Esophagus squamous epithelium (tissue), 4 donors: Measurements from ENCODE around the gene CROCC.

Experiments
- POLR2A ChIP-seq, 4 donors: fragments of 450-650 bp; IDR thresholded peaks; one replicate each; pipeline ENCODE4 v1.6.1; 2017; ENCODE audit warnings: antibody characterized with exemption in 4 of 4, mild to moderate bottlenecking in 4 of 4, moderate library complexity in 3 of 4
- TF ChIP-seq, protein P1 (sequence below), 6 experiments: fragments of 450-650 bp in 4 of 6; fragments of 200-600 bp in 2 of 6; sonication (generic) in 2 of 6; IDR thresholded peaks; one replicate each; pipeline ENCODE4 v1.5.1; 2016 to 2019; ENCODE audit warnings: antibody characterized with exemption in 6 of 6, mild to moderate bottlenecking in 4 of 6, moderate library complexity in 4 of 6

DNA sequence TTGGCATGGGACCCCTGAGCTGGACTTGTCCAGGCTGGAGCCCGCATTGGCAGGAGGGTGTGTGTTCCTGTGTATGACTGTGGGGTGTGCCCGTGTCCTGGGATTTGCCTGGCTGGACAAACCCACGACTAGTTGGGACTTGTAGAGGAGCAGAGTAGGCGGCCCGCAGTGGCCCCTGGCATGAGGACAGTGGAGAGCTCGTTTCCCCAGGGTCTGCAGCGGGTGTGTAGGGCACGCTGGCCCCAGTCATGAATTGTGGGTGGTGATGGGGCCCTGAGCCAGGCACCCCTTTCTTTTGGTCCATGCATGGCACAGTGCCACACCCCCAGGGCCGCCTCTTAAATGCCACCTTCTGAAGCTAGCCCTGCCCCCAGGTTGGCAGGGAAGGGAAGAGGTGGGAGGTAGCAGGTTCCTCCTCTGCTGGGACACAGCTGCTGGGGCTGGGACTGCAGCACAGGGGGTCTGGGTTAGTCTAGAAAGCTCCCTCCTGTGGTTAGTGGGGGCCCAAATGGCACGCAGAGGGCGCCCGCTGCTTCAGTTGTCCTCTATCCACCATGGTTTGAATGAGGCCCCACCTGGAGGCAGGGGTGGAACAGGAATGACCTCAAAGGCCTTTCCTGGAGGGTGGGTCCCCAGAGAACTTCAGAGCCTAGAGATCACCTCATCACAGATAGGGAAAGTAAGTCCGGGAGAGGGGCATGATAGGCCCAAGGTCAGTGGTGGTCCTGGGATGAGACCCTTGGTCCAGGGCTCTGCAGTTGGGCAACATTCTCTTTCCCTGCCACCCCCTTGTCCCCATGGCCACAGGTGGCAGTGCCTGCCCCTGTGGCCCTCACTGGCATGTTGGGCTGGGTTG, 4.1 kb downstream of the CROCC start:
- TF ChIP-seq, protein P1, sequence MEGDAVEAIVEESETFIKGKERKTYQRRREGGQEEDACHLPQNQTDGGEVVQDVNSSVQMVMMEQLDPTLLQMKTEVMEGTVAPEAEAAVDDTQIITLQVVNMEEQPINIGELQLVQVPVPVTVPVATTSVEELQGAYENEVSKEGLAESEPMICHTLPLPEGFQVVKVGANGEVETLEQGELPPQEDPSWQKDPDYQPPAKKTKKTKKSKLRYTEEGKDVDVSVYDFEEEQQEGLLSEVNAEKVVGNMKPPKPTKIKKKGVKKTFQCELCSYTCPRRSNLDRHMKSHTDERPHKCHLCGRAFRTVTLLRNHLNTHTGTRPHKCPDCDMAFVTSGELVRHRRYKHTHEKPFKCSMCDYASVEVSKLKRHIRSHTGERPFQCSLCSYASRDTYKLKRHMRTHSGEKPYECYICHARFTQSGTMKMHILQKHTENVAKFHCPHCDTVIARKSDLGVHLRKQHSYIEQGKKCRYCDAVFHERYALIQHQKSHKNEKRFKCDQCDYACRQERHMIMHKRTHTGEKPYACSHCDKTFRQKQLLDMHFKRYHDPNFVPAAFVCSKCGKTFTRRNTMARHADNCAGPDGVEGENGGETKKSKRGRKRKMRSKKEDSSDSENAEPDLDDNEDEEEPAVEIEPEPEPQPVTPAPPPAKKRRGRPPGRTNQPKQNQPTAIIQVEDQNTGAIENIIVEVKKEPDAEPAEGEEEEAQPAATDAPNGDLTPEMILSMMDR (IDR thresholded peaks at IDR 0.05), result no peak
- TF ChIP-seq POLR2A (IDR thresholded peaks at IDR 0.05), result no peak
